Activated B cell treated with CpG ODN at 0.5 μM for 24 hours (primary cell): ENCODE results near the gene KCP. TPM values are rescaled to one million over a fixed set of nuclear protein-coding genes. Genes with fewer than 3 reads are reported as not detected.

Experiments
- ATAC-seq: fragments of 200-7000 bp; cut with Tn5 transposase; one replicate; pipeline ENCODE4 v1.10.0; 2021; ENCODE audit warnings: low read depth, mild to moderate bottlenecking, moderate library complexity
- CTCF ChIA-PET: fragments of 350-600 bp; sonication (Branson Sonifier 250); formaldehyde crosslinking; loops from one replicate; lab custom pipeline; 2021; ENCODE audit warnings: antibody characterized with exemption; lab: Charles Lee
- POLR2A ChIA-PET: fragments of 350-600 bp; sonication (Branson Sonifier 250); formaldehyde crosslinking; loops from one replicate; lab custom pipeline; 2021; ENCODE audit warnings: antibody characterized with exemption; lab: Charles Lee
- DNase-seq: peaks from one replicate; pipeline ENCODE4 v3.0.0; 2022
- H3K27ac Mint-ChIP-seq: one replicate; pipeline ENCODE4 v1.8.0; 2020; ENCODE audit warnings: mixed read lengths
- H3K27me3 Mint-ChIP-seq: one replicate; pipeline ENCODE4 v1.8.0; 2021; ENCODE audit warnings: mixed read lengths
- H3K36me3 Mint-ChIP-seq: one replicate; pipeline ENCODE4 v1.8.0; 2021; ENCODE audit warnings: low read depth, mixed read lengths
- H3K4me1 Mint-ChIP-seq: one replicate; pipeline ENCODE4 v1.8.0; 2021; ENCODE audit warnings: mixed read lengths
- H3K4me3 Mint-ChIP-seq: one replicate; pipeline ENCODE4 v1.8.0; 2020; ENCODE audit warnings: mild to moderate bottlenecking, mixed read lengths
- H3K9me3 Mint-ChIP-seq: one replicate; pipeline ENCODE4 v1.8.0; 2020; ENCODE audit warnings: mixed read lengths
- intact Hi-C: fragments of 100-400 bp; cut with micrococcal nuclease; formaldehyde crosslinking; loops from one replicate; pipeline ENCODE4 v1.15.1; 2024
- total RNA-seq: library from RNA; stranded (reverse); gene quantifications from 2 replicates; pipeline ENCODE4 v1.2.3, GENCODE V29; 2022
- TF ChIP-seq, protein P1 (sequence below): fragments of 200-600 bp; IDR thresholded peaks from one replicate; pipeline ENCODE4 v1.8.0; 2022; ENCODE audit warnings: antibody characterized with exemption, mild to moderate bottlenecking

KCP gene
- total RNA-seq, 1 donor from 2014 or later: 4.1 TPM

DNA sequence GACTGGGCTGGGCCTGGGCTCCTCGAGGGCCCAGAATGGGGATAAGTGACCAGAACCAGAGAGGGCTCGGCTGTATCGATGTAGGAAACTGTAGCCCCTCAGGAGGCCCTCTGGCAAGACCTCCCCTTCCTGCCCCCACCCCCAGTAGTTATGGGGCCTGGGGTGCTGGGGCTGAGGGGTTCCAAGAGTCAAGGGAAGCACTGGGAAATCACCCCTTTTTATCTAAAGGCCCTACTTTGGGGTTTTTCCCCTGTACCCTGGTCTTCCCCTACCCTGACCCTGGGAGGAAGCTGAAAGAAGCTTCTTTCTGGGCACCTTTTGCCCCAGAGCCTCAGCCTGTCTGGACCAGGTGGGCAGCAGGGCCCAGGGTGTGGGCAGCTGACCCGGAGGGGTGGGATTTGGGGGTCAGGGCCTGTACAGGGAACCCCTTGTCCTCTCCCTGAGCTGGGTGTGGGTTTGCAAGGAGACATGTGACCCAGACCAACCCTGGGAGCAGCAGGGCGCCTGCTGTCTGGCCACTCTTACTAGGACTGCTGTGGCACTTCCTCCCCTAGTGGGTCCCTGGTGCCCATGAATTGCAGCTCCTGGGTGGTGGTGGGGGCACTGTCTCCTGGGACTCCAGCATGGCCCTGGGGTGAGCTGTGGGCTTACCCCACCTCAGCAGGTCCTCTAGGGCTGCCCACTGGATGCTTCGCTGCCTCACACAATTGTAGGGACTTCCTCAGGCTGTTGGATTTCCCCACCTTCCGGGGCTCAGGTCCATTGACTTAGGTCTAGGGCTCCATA is 28.8 kb upstream of the KCP start:
- CTCF ChIA-PET: interaction anchor here (0.8 to 2.0 kb wide), 5 partner anchors 15 to 225 kb away, joined by 3 to 15 read pairs (median 5); no protein-coding TSS in a partner anchor
- H3K27me3 Mint-ChIP-seq: no peaks in the 10 kb centered on the region
- no peaks in the 10 kb centered on the region for H3K9me3 Mint-ChIP-seq
- POLR2A ChIA-PET: interaction anchor here (0.5 to 4.6 kb wide), 31 partner anchors 9 to 1968 kb away, joined by 3 to 80 read pairs (median 6); partner anchors contain the start of genes AHCYL2, ATP6V1F, KCP and TNPO3
- peak overlapping the region; percentile 94 for H3K27ac Mint-ChIP-seq
- peak; percentile 56 for ATAC-seq
- H3K4me1 Mint-ChIP-seq: peaks cover 75% of the 10 kb centered on the region
- DNase-seq: no peak
- H3K4me3 Mint-ChIP-seq: peak overlapping the region; percentile 97
- TF ChIP-seq, protein P1, sequence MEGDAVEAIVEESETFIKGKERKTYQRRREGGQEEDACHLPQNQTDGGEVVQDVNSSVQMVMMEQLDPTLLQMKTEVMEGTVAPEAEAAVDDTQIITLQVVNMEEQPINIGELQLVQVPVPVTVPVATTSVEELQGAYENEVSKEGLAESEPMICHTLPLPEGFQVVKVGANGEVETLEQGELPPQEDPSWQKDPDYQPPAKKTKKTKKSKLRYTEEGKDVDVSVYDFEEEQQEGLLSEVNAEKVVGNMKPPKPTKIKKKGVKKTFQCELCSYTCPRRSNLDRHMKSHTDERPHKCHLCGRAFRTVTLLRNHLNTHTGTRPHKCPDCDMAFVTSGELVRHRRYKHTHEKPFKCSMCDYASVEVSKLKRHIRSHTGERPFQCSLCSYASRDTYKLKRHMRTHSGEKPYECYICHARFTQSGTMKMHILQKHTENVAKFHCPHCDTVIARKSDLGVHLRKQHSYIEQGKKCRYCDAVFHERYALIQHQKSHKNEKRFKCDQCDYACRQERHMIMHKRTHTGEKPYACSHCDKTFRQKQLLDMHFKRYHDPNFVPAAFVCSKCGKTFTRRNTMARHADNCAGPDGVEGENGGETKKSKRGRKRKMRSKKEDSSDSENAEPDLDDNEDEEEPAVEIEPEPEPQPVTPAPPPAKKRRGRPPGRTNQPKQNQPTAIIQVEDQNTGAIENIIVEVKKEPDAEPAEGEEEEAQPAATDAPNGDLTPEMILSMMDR: no peak
- intact Hi-C loops: loop anchor here (1.0 to 10.0 kb wide), 3 partner anchors 147 to 676 kb away; partner anchors contain the start of genes CCDC136 and NRF1
- peaks cover 38% of the 10 kb centered on the region for H3K36me3 Mint-ChIP-seq

DNA sequence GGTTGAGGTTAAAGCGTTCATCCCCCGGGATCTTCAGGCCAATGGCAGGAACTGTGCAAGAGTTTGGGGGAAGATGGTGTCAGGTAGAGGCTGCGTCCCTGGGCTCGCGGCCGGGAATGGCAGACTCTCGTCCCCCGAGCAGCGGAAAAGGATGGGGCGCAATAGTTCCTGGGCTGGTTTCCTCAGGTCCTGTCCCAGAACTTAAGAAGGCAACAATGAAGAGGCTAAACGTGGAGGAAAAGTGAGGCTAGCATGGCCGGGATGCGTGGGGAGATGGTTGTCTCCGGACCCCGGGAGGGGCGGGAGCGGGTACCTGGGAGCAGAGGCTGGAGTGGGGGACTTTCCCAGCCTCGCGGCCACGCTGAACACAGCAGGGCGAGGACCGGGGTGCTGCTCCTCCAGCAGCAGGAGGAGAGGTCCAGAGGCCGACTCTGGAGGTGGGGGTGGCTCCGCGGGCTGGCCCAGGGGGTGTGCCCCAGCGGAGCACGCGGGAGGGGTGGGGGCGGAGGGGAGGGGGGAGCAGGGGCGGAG is 28.1 kb upstream of the KCP start:
- intact Hi-C loops: loop anchor here (1.0 to 10.0 kb wide), 3 partner anchors 146 to 676 kb away; partner anchors contain the start of genes CCDC136 and NRF1
- ATAC-seq (peak; percentile 2), DNase-seq (peak; percentile 46)
- peak overlapping the region; percentile 94 for H3K27ac Mint-ChIP-seq
- no peaks in the 10 kb centered on the region for H3K9me3 Mint-ChIP-seq
- H3K4me3 Mint-ChIP-seq: peak overlapping the region; percentile 97
- H3K36me3 Mint-ChIP-seq: peaks cover 32% of the 10 kb centered on the region
- TF ChIP-seq, protein P1: no peak
- ChIA-PET CTCF (interaction anchor here (0.8 to 2.0 kb wide), 4 partner anchors 16 to 225 kb away, joined by 3 to 15 read pairs (median 6); no protein-coding TSS in a partner anchor), POLR2A (interaction anchor here (0.5 to 4.6 kb wide), 22 partner anchors 9 to 1969 kb away, joined by 3 to 80 read pairs (median 8); partner anchors contain the start of genes KCP, TNPO3 and TSPAN33)
- peaks cover 76% of the 10 kb centered on the region for H3K4me1 Mint-ChIP-seq
- no peaks in the 10 kb centered on the region for H3K27me3 Mint-ChIP-seq

DNA sequence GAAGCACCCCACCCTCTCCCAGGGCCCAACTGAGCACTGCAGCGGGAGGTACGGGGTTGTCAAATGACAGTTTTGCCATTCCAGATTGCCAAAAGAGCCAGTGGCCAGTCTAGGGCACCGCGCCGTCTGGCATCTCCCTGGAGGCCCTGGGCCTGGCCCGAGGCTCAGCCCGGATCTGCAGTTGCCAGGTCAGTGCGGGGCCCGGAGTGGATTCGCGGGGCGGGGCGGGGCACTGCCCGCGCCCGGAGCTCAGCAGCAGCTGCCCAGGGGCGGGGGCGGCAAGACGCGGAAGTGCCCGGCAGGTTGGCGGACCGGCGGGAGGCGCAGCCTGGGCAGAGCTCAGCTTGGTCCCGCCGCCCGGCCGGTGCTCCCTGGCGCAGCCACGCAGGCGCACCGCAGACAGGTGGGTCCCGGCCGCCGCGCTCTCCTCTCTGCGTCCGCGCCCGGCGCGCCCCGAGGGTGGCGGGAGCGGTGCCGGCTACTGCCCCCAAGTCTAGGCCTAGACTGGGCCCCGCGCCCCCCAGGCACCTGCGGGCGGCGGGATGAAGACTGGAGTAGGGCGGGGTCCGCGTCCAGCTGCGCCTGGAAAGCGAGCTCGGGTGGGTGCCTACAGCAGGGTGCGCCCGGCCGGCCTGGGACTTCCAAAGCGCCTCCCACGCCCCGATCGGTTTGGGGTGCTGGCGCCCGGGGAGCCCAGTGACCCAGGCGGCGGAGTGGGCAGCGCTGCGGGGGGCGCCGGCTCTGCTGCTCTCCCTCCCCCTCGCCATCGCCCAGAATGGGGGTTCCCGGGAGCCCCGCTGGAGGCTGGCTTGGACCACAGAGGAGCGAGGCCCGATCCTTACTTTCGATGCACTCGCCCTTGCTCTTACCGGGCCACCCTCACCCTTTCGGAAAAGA is 27.4 kb upstream of the KCP start, which contains the start of gene IRF5:
Gene IRF5, plus strand, starts transcription at position 281 of the 897 bp plus-strand sequence. CDS start 4,155 bp downstream, outside the sequence.
- CTCF ChIA-PET: interaction anchor here (0.6 to 1.0 kb wide), 2 partner anchors 10 to 126 kb away, joined by 3 to 5 read pairs; no protein-coding TSS in a partner anchor
- ATAC-seq (peak; percentile 1), DNase-seq (peak; percentile 58)
- Mint-ChIP-seq H3K27me3 (no peaks in the 10 kb centered on the region), H3K36me3 (peaks cover 28% of the 10 kb centered on the region), H3K9me3 (no peaks in the 10 kb centered on the region), H3K4me3 (peak within 1 kb of the TSS; percentile 97), H3K27ac (peak within 1 kb of the TSS; percentile 94), H3K4me1 (peaks cover 77% of the 10 kb centered on the region)
- intact Hi-C loops: loop anchor here (5.0 to 10.0 kb wide), 2 partner anchors 146 to 677 kb away; partner anchors contain the start of genes CCDC136 and NRF1
- POLR2A ChIA-PET: interaction anchor here (0.6 to 4.6 kb wide), 10 partner anchors 9 to 208 kb away, joined by 3 to 45 read pairs (median 4); partner anchors contain the start of genes KCP and TSPAN33
- TF ChIP-seq, protein P1: no peak

DNA sequence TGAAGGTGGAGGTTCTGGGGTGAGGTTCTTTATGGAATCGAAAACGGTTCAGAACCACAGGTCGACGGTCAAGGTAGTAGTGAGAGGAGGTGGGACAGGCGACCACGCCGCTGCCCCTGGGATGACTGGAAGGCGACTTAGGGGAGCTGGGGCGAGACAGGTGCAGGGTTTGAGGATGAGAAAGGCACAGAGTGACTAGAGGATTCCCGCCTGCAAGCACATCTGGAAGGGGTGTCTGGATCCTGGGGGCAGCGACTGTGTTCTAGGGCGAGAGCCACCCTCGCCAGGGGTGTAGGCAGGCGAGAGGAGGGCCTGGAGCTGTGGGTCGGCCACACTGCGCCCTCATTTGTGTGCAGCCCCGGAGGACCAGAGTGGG is 26.8 kb upstream of the KCP start:
- peak overlapping the region; percentile 97 for H3K4me3 Mint-ChIP-seq
- ATAC-seq: no peak
- H3K36me3 Mint-ChIP-seq: peaks cover 25% of the 10 kb centered on the region
- H3K27me3 Mint-ChIP-seq: no peaks in the 10 kb centered on the region
- H3K9me3 Mint-ChIP-seq: no peaks in the 10 kb centered on the region
- intact Hi-C loops: loop anchor here (5.0 to 10.0 kb wide), 2 partner anchors 145 to 678 kb away; partner anchors contain the start of genes CCDC136 and NRF1
- POLR2A ChIA-PET: interaction anchor here (0.6 to 4.6 kb wide), 10 partner anchors 8 to 208 kb away, joined by 3 to 45 read pairs (median 4); partner anchors contain the start of genes KCP and TSPAN33
- H3K4me1 Mint-ChIP-seq: peaks cover 79% of the 10 kb centered on the region
- CTCF ChIA-PET: interaction anchor here (0.6 to 1.0 kb wide), 2 partner anchors 11 to 127 kb away, joined by 3 to 5 read pairs; no protein-coding TSS in a partner anchor
- no peak for DNase-seq
- H3K27ac Mint-ChIP-seq: peak overlapping the region; percentile 94
- TF ChIP-seq, protein P1: no peak
